NCI-H446 treated with DMSO at 0.1 percent for 48 hours (cell line): ENCODE data around the gene PTPRE.

Experiments
- DNase-seq: peaks from one replicate; lab custom pipeline; 2025; lab: John Stamatoyannopoulos, UW

The PTPRE gene

DNA sequence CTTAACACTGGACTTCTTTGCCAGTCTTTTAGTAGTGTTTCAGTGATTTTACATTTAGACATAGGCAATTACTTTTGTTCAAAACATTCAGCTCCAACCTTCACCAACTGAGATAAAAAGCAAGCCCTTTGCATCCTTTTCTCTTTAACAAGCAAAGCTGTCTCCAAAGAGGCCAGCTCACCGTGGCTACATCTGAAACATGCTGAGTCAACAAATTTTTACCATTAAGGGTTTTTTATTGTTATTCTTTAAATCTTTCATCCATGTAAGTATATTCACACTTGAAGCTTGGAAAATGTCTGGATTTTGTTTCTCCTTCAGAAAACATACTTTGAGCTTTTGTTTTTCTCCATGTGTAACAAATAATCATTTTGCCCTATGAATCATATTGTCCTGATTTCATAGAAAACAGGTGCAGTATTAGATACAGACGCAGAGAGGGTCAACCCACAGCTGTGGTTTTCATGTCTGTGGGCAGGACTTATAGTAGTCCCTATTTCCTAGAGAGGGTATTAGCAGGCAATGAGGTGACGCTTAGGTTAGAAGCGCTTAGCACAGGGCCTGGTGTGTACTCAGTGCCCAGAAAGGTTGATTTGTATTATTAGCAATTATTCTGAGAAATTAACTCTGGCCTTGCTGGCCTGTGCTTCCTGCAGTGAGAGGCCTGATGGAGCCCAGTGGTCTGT, 119.9 kb downstream of the PTPRE start:
- no peak for DNase-seq

DNA sequence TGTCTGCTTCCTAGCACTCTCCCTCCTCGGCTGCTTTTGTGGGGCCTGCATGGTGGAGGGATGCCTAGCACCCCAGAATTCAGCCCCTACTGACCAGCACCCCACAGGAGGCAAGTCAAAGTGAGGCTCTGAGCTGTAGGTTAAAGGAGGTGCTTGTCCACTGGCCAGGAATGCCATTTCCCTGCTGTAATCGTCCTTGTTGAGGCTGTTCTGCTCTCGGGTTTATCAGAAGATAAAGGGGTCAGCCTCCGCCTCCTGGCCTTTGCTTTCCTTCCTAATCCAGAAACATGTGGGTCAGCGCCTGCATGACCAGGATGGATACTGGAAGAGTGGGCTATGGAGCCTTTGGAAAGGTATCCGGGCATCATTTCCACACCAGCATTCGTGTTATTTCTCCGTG, 120.4 kb downstream of the PTPRE start:
- no peak for DNase-seq

DNA sequence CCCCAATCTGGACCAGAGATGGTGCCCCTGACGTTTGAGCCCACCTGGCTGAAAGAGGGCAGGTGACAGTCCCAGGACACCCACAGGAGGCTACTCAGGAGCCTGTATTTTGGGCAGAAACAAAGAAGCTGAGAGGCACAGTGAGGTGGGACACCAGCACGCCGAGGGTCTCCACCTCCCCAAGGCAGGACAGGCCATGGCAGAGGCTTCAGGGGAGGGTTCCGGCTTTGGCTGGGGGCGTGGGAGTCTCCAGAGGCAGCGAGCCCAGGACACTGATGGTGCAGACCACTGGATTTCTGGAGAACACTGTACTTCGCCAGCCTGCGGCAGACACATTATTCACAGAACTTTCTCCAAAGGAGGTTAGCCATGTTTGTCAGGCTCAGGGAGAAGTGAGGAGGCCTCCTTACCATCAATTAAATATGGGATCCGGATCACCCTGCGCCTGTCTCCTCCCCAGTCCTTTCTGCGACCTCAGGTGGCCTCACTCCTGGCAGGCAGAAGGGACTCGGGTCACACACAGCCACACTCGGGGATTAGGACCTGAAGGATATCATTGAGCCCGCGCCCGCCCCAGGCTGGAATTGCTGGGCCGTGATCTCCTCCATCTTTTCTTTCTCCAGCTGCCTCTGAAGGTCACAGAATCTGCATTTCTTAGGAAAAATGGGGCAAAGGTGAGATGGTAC, 121.1 kb downstream of the PTPRE start:
- no peak for DNase-seq

DNA sequence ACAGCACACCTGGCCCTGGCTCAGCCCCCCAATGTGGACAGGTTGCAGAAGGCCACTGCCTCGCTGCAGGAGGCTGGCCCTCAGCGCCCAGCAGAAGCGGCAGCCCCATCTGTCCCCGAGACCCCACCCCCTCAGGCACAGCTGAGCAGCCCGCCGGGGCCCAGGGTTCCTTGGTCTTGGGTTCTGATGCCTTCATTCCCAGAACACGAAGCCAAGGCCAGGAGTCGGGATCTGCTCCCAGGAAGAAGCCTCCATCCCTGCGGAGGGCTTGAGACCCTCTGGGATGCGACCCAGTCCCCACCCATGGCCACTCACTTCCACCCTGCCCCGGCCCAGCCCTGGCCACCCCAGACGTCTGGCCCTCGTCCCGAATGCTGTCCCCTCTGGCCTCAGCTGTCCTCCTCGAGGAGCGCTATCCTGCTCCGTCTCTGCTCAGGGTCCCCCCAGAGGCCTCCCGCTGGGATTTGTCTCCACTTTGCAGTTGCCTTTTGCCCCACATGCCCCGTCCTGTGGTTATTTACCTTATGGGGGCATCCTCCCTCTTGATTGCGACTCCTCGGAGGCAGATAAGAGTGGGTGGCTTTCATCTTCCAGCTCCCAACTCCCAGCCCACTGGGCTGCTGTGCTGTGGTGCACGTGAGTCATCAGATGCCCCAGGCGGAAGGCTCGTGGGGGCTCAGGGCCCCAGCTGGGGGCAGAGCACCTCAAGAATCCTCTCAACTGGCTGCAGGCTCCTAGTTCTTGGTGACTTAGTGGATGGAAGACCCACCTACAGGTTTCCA, 121.8 kb downstream of the PTPRE start:
- no peak for DNase-seq

DNA sequence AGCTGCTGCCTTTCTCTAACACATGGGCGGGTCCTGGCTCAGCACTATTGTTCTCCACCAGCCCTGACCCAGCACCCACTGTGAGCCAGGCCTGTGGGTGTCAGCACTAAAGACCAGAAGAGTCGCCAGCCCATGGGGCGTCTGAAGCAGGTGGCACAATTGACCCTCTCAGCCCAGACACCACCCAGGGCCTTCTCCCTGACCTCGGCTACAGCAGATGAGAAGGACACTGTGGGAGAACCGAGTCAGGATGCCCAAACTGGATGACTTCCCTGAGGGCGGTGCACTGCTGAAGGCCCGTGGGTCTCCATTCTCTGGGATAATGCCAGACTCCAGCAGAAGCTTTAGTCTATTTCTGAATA, 122.4 kb downstream of the PTPRE start:
- DNase-seq: no peak

DNA sequence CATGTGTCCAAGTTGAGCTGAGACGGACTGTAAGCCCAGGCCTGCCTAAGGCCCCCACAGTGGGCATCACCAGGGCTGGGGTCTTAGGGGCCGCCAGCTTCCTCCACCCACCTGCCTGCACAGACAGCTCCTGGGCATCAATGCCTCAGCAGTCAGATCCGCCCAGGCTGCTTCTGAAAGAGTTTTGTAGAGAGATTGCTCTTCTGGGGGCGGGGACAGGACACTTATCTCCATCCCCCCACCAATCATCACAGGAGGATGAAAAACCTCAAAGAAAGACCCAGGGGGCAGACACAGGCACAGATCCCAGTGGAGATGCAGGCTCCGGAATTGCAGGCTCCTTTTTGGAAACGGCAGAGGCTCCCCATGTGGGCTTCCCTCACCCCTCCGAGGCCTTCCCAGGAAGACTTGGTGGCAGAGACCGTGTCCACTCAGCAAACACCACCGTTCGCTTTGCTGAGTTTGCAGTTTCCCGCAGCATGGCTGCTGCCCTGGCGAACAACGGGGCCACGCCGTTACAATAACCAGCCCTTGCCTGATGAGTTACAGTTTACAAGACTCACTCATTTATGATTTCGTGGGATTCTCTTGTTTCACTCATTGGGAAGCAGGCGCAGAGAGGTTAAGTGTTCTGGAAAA, 122.9 kb downstream of the PTPRE start:
- DNase-seq: no peak

DNA sequence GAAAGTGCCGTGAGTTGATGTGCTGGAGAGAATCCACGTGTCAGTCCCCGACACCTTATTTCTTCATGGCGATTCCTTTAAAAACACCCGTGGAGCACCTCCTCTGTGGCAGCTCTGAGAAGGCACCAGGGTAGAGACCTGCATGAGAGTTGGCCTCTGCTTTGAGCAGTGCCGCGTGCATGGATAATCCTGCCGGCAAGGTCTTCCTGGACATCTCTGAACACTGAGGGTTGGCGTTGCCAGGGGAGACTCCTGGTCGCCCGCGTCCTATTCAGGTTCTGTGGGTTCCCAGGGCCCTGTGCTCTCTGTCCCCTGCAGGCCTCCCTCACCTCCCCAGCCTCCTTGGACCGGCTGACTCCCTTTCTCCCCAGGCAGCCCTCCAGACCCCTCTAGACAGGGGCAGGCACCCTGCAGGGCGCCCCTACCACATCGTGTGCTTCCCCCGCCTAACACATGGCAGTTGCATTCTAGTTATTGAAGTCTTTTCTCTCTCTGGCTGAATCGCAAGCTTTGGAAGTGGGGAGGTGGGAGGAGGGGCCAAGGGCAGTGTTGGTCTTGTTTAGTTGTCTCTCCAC, 123.7 kb downstream of the PTPRE start:
- DNase-seq: no peak

DNA sequence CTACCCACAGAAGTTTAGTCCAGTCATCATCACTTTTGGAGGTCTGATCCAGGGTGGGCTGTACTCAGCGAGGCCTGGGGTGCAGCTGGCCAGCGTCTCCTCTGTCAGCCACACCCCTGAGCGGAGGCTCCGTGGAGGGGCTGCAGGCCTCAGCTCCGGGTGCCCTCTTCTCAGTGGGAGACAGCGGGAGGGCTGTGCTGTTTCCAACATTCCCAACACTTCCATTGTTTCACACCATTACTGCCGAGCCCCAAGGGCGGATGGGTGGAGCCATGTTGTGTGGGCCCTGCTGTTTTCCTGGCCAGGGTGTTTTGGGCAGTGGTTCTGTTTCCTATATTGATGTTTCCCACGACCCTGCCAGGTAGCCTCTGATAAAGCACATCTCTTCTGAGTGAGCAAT, 124.3 kb downstream of the PTPRE start:
- no peak for DNase-seq

DNA sequence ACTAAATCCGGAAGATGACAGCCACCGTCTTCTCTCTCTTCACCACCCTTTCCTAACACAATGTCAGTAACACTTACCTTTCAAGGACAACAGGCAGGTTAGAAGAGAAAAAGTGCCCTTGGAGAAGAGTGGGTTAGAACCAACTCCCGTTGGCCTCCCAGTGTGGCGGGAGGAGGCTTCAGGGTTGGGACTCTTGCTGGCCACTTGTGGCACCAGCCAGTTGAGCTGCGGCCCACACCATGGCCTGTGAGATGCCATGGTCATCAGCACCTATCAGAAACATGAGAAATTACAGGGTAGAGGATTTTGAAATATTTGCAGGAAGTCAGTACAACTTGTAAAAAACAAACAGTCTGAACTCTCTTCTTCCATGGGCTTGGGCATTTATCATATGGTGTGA, 125.6 kb downstream of the PTPRE start:
- DNase-seq: no peak

DNA sequence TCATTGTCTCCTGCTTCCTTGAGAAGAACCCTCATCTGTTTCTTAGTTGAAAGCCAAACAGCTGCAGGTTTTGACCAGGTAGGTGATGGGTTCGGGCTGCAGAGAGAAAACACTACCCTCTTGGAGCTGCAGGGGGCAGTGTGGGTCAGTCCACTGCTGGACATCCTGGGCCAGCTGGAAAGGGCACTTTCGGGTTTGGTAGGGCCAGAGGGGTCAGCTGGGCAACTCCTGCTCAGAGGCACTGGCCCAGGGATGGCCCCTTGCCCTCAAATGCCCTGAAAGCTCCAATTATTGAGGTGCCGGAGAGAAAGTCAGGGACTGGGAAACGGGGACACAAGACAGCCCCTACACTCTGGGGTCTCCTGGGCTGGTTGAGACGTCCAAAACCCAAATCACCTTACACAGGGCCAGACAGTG, 128.7 kb downstream of the PTPRE start:
- DNase-seq: no peak

DNA sequence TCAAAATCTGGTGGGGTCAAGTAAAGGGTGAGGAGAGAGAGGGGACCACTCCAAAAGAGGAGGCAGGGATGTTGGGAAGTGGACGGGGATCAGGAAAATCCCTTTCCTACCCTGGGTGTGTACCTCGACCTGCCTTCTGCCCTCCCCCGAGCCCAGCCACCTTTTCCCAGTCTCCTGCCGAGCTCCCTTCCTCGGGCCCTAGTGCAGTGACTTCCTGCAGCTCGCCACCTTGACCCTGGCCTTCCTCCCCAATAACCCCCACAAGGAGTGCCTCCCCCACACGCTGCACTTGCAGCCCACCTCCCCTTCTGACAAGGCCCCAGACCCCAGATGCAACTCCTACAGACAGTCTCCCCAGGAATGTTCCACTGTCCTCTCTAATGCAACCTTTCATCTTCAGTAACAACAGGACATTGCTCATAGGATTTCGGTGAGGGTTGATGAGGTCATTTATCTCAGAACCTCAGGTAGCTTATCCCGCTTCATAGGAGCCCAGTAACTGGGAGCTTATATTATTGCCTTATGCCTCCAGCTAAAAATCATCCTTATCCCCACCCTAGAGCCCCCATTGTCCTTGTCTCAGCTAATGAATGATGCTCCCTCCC, 129.2 kb downstream of the PTPRE start:
- DNase-seq: no peak

DNA sequence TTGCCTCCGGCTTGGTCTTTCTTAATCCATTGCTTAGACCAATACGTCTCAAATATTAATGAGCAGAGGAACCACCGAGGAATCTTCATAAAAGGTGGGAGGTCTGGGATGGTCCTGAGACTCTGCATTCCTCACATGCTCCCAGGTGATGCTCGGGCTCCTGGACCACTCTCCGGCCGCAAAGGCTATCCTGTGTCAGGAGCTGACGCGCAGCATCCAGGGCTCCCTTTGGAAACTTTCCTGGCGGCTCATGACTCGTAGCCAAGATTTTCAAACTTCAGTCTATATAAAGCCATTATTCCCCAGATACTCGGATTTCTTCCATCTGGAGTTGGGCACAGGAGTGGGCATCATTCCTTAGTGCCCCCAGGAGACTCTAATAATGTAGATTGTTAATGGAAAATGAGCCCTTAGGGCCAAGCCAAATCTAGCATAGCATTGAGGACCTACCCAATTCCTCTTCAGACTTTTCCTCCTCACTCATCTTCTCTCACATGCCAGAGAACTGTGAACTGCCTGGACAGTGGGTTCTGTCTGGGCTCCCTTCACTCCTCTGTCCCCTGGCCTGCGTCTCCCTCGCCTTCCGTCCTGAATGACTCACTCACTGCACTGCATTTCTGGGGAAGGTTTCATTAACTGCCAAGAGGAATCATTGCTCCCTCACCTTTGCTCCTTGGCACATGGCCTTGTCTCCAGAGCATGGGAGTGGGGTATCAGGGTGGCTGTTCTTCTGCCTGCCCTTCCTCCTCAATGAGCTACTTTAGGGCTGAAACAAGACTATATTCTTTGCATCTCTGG, 130.0 kb downstream of the PTPRE start:
- DNase-seq: no peak

DNA sequence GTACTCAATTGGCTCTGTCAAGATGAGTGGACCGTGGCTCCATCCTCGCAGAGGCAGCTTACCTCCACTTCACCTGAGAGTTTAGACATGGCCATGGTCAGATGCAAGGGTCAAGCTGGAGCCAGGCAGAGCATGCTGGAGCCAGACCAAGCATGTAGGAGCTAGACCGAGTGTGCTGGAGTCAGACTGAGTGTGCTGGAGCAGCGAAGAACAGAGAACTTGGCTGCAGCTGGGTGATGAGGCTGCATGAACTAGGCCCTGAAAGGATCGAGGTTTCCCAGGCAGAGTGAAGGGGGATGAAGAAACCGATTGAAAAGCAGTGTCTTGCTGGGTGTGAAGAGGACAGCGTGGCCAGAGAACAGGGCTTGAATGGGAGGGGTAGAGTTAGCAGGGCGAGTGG, 133.2 kb downstream of the PTPRE start:
- no peak for DNase-seq

DNA sequence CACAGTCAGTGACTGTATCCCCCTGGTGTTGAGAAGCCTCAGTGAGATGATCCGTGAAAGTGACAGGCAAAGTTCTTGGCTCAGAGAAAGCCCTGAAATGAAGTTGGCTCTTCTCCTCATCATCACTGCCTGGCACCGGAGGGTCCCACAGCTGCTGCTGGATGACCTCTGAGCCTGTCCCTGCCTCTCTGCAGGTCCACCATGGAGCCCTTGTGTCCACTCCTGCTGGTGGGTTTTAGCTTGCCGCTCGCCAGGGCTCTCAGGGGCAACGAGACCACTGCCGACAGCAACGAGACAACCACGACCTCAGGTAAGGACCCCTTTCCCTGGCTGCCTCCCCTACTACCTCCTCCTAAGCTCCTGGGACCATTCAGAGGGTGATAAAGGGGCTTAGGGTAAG, 133.8 kb downstream of the PTPRE start:
- no peak for DNase-seq

DNA sequence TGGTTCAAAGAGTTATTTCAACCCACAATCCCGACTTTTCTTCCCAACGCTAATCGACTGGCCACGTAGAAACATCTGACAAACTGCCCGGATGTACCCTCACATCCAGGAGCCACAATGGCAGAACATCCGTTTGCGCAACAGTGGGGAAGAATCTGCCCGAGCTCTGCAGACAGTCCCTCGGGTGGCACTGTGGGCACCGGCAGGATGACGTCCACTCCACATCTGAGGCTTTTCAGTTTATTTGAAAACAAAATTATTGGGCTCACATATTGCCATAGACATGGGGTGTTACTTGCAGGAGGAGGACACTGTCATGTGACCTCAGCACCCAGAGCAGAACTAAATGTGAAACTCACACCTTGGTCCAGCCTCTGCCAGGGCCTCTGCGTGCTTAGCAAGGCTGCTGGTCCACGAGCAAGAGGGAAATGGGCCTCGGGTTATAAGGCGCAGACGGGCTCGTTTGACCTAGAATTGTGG, 135.3 kb downstream of the PTPRE start:
- DNase-seq: no peak

DNA sequence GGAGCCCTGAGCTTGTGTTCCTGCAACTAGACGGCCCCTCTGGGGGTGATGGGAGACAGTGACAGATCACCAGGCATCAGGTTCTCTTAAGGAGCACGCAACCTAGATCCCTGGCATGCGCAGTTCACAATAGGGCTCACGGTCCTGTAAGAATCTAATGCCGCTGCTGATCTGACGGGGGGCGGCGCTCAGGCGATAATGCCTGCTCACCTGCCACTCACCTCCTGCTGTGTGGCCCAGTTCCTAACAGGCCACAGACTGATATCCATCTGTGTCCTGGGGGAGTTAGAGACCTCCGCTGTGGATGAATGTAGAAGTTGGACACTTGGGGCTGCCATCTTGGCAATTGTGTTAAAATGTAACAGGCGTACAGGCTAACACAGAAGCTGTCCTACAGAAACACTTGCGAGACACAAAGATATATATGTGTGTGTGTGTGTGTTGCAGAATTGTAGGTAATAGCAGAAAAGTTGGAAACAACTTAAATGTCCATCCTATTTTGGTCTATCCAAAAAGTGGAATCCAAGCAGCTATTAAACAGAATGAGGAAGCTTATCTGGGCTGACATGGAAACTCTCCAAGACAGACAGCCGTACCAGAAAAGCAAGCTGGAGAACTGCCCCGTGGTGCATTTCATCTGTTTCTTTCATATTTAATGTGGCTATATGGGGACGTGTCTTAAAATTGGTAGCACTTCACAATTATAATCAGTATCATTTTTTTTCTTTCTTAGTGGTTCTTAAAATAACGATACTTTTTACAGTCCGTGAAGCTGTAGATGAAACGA, 136.5 kb downstream of the PTPRE start:
- no peak for DNase-seq

DNA sequence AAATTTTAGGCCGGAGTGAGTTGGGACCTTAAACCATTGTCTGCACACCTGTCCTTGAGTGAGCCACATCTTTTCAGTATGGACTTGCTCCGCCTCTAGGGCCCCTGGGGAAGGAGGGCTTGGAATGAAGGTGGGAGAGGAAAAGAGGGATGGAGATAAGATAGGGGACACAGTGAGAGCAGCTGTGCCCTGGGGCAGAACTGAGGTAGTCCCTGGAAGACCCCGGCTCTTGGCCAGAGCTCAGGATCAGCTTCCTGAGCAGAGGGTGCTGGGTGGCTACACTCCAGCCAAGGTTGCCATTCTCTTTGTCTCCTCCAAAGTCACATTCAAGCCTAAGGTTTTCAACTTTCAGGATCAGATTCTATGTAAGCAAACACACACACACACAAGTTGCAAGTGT, 137.3 kb downstream of the PTPRE start:
- no peak for DNase-seq

DNA sequence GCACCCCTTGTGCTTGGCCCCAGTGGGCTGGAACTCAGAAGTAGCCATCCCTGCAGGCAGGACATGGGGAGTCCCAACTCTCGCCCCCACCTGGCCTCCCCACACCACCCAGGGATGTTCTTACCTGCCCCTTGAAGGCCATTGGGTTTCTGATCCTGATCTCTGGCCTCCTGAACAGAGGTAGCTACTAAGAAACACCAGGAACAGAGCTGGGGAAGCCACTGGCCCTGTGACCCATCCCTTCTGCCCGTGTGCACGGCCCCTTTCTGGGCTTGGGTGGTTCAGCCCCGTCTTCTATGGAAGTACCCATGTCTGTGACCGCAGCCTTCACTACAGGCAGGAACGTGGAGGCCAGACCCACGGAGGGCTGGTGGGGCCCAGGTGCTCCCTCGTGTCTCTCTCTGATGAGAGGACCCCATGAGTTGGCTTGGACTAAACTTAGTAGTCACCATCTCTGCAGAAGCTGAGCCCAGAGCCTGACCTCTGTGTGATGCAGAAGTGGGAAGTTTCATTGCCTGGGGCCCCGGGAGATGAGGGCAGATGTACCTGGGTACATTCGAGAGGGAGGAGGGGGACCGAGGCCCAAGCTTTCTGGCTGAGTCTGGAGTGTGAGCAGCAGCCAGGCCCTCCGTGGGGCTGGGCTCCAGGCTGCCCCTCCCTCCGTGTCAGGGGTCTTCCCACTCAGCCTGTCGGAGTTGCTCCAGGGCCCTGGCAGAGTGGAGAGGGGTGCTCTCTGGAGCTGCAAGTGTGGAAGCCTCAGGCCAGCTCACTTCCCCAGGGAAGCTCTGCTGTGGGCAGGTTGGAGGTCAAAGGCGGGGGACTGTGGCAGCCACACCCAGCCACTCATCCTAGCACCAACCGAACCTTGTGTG, 138.3 kb downstream of the PTPRE start:
- no peak for DNase-seq

DNA sequence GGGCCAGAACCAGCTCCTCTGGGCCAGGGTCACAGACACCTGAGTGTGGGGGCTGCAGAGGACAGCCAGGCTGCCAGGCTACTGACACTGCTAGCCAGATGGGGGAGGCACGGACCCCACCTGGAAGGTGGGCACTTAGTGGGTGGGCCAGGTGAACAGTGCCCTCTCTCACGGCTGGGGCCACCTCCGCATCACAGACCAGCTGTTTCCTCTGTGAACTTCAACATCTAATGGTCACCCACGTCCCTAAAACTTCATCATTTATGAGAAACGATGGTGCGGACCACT, 138.9 kb downstream of the PTPRE start:
- no peak for DNase-seq
